Stomach (tissue), 9 donors: ENCODE measurements around the gene COL27A1. TPM values are rescaled to one million over a fixed set of nuclear protein-coding genes. Genes with fewer than 3 reads are reported as not detected.

ENCODE experiments used
- DNase-seq, 2 donors: peaks; one replicate each; pipeline versions ENCODE4 v3.0.0 to v3.0.0-alpha.2; 2013 to 2019
- H3K27ac ChIP-seq, 5 donors: fragments of 200-600 bp in 4 of 5; sonication (generic) in 4 of 5; one replicate each; pipeline ENCODE4 v1.5.1; 2013 to 2019; ENCODE audit warnings: mild to moderate bottlenecking in 1 of 5, moderate library complexity in 1 of 5
- H3K27me3 ChIP-seq, 3 donors: fragments of 200-600 bp; sonication (generic); one replicate each; pipeline ENCODE4 v1.5.1; 2017 to 2019; ENCODE audit warnings: mixed run types in 1 of 3
- H3K36me3 ChIP-seq, 4 donors: fragments of 200-600 bp; sonication (generic); 1 replicate in 3 of 4; 2 replicates in 1 of 4; pipeline ENCODE4 v1.5.1; 2016 to 2019
- H3K4me1 ChIP-seq, 4 donors: fragments of 200-600 bp; sonication (generic); one replicate each; pipeline ENCODE4 v1.5.1; 2016 to 2019
- H3K4me3 ChIP-seq, 4 donors: fragments of 200-600 bp; sonication (generic) in 3 of 4; one replicate each; pipeline ENCODE4 v1.5.1; 2016 to 2019; ENCODE audit warnings: mild to moderate bottlenecking in 1 of 4
- H3K9me3 ChIP-seq, 4 donors: fragments of 200-600 bp; sonication (generic); one replicate each; pipeline ENCODE4 v1.5.1; 2016 to 2019
- CTCF ChIP-seq, 7 experiments: fragments of 450-650 bp in 4 of 7; fragments of 200-600 bp in 3 of 7; sonication (generic) in 3 of 7; IDR thresholded peaks; one replicate each; pipeline ENCODE4 v1.5.1; 2016 to 2019; ENCODE audit warnings: antibody characterized with exemption in 7 of 7, control low read depth in 2 of 7, mild to moderate bottlenecking in 1 of 7
- EP300 ChIP-seq: sonication (generic); formaldehyde crosslinking; IDR thresholded peaks from one replicate; pipeline ENCODE4 v1.6.1; 2017; ENCODE audit warnings: antibody characterized with exemption
- POLR2A ChIP-seq, 4 donors: fragments of 450-650 bp; IDR thresholded peaks; one replicate each; pipeline ENCODE4 v1.6.1; 2016; ENCODE audit warnings: antibody characterized with exemption in 4 of 4, control low read depth in 2 of 4, mild to moderate bottlenecking in 1 of 4, moderate library complexity in 1 of 4
- POLR2AphosphoS5 ChIP-seq, 3 donors: sonication (generic); formaldehyde crosslinking; IDR thresholded peaks; one replicate each; pipeline ENCODE4 v1.6.1; 2016; ENCODE audit warnings: antibody characterized with exemption in 3 of 3
- whole genome bisulfite sequencing, 5 donors: extraction: QIAGEN DNeasy Blood & Tissue Kit in 3 of 5; methylation state at CpG; one replicate each; pipeline versions ENCODE4 v1.1.5 to v1.1.7; 2013 to 2018; 5-methylcytosine and 5-hydroxymethylcytosine counted together
- intact Hi-C: fragments of 100-400 bp; cut with DNase I; formaldehyde crosslinking; loops from one replicate; pipeline ENCODE4 v1.15.1; 2023; ENCODE audit warnings: low total_unique reads
- polyA plus RNA-seq, 3 donors: library from polyadenylated mRNA; stranded (reverse); fragments of 200-250 nt; gene quantifications; one replicate each; pipeline ENCODE4 v1.2.3, GENCODE V29; 2013
- total RNA-seq, 5 donors: library from RNA; depleted of rRNA; stranded (reverse); fragments of >200 nt; gene quantifications; one replicate each; pipeline versions ENCODE4 v1.1.0 to v1.2.3, GENCODE V29; 2014 to 2016
- donor health status: healthy with polysubstance abuse.
- donor health status: Bipolar disorder and iron deficiency.
- donor health status: healthy.

Gene COL27A1
- total and polyA plus RNA-seq, 8 donors = 2.9 to 26.3 (median 8.2) TPM

- no peak overlapping the region for H3K4me3 ChIP-seq
- 84 to 93% (median 89%) methylated on average over 9 of the region's 9 CpGs for WGBS, 5 donors
- intact Hi-C loops = no loop called here
- no peaks in the 10 kb centered on the region for H3K9me3 ChIP-seq
- no peaks in the 10 kb centered on the region for H3K27me3 ChIP-seq
- no peak overlapping the region for H3K27ac ChIP-seq
- peaks cover 0 to 14% (median 2%) of the 10 kb centered on the region in 4 donors for H3K4me1 ChIP-seq
- peaks cover 77 to 100% (median 100%) of the 10 kb centered on the region in 4 donors for H3K36me3 ChIP-seq
- TF ChIP-seq POLR2AphosphoS5 (IDR thresholded peaks at IDR 0.05) = peak in 1 of 3 donors; percentile 58
- no peak for TF ChIP-seq EP300
- DNase-seq = no peak
These were observed 188.3 kb downstream of the COL27A1 start for GRCh38 chr9:114343471-114344187.

GRCh38 chr9:114344188-114344566 lies 188.8 kb downstream of the COL27A1 start:
- intact Hi-C loops = no loop called here
- peaks cover 77 to 100% (median 100%) of the 10 kb centered on the region in 4 donors for H3K36me3 ChIP-seq

GRCh38 chr9:114344692-114345091 lies 189.4 kb downstream of the COL27A1 start:
- TF ChIP-seq POLR2AphosphoS5 (IDR thresholded peaks at IDR 0.05) (no peak), CTCF (IDR thresholded peaks at IDR 0.05) (no peak), EP300 (no peak), POLR2A (IDR thresholded peaks at IDR 0.05) (no peak)
- peaks cover 76 to 100% (median 100%) of the 10 kb centered on the region in 4 donors for H3K36me3 ChIP-seq
- H3K9me3 ChIP-seq = no peaks in the 10 kb centered on the region
- 34 to 64% (median 56%) methylated on average over 3 of the region's 3 CpGs for WGBS, 5 donors
- no peak overlapping the region for H3K27ac ChIP-seq
- H3K4me1 ChIP-seq = peaks cover 0 to 17% (median 9%) of the 10 kb centered on the region in 4 donors
- intact Hi-C loops = no loop called here
- no peaks in the 10 kb centered on the region for H3K27me3 ChIP-seq
- no peak overlapping the region for H3K4me3 ChIP-seq
- no peak for DNase-seq

More at GRCh38 chr9:114344188-114344566, 188.8 kb downstream of the COL27A1 start:
- no peak overlapping the region for H3K27ac ChIP-seq
- WGBS, 5 donors = 85 to 95% (median 89%) methylated on average over 11 of the region's 11 CpGs
- H3K27me3 ChIP-seq = no peaks in the 10 kb centered on the region
- DNase-seq = no peak
- TF ChIP-seq POLR2A (IDR thresholded peaks at IDR 0.05) (no peak), EP300 (no peak)
- no peaks in the 10 kb centered on the region for H3K9me3 ChIP-seq
- H3K4me1 ChIP-seq = peaks cover 0 to 17% (median 6%) of the 10 kb centered on the region in 4 donors
- H3K4me3 ChIP-seq = no peak overlapping the region

GRCh38 chr9:114345493-114346065 lies 190.2 kb downstream of the COL27A1 start:
- Histone ChIP-seq H3K27ac (no peak overlapping the region), H3K4me1 (peaks cover 0 to 21% (median 9%) of the 10 kb centered on the region in 4 donors), H3K27me3 (no peaks in the 10 kb centered on the region), H3K36me3 (peaks cover 76 to 100% (median 100%) of the 10 kb centered on the region in 4 donors), H3K4me3 (no peak overlapping the region), H3K9me3 (no peaks in the 10 kb centered on the region)
- intact Hi-C loops = no loop called here
- WGBS, 5 donors = 87 to 96% (median 93%) methylated on average over 6 to 7 of the region's 7 CpGs
- no peak for DNase-seq
- TF ChIP-seq EP300 (no peak), POLR2AphosphoS5 (IDR thresholded peaks at IDR 0.05) (no peak), CTCF (IDR thresholded peaks at IDR 0.05) (no peak), POLR2A (IDR thresholded peaks at IDR 0.05) (no peak)

GRCh38 chr9:114346146-114346545 lies 190.8 kb downstream of the COL27A1 start:
- intact Hi-C loops = no loop called here
- peaks cover 0 to 22% (median 9%) of the 10 kb centered on the region in 4 donors for H3K4me1 ChIP-seq
- no peaks in the 10 kb centered on the region for H3K27me3 ChIP-seq
- H3K27ac ChIP-seq = no peak overlapping the region
- DNase-seq = no peak
- H3K9me3 ChIP-seq = no peaks in the 10 kb centered on the region
- WGBS, 5 donors = 78 to 90% (median 85%) methylated on average over 11 of the region's 11 CpGs
- TF ChIP-seq EP300 (no peak), CTCF (IDR thresholded peaks at IDR 0.05) (no peak), POLR2AphosphoS5 (IDR thresholded peaks at IDR 0.05) (no peak), POLR2A (IDR thresholded peaks at IDR 0.05) (no peak)
- peaks cover 75 to 100% (median 100%) of the 10 kb centered on the region in 4 donors for H3K36me3 ChIP-seq
- H3K4me3 ChIP-seq = no peak overlapping the region
